HG03097 (cell line): ENCODE measurements around the gene CRISPLD2.
"Not testable (repeated sequence)": the region's sequence is repeated elsewhere in the genome, so short reads cannot be mapped to it uniquely, and the experiment has no call there.

Source experiments
- ATAC-seq: cut with Tn5 transposase; IDR thresholded peaks from one replicate; pipeline ENCODE4 v1.9.1; 2021; ENCODE audit not compliant: unreplicated experiment, low FRiP score

Gene CRISPLD2

GRCh38 chr16:84839054-84839453 is 19.3 kb downstream of the CRISPLD2 start:
- no peak for ATAC-seq

DNA sequence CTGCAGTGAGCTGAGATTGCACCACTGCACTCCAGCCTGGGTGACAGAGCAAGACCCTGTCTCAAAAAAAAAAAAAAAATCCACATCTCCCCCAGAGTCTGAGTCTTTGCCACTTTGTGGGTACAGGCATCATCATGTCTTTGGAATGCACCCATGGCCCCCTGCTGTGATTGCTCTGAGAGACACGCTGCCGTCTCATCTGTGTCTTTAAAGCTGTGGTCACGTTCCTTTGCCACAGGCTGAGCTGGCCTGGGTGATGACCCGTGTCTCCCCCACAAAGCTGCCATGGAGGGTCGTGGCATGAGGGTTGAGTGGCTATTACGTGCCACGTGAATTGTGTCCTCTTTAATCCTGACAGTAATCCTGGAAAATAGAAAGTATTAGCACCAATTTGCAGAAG is 20.2 kb downstream of the CRISPLD2 start:
- ATAC-seq: no peak

DNA sequence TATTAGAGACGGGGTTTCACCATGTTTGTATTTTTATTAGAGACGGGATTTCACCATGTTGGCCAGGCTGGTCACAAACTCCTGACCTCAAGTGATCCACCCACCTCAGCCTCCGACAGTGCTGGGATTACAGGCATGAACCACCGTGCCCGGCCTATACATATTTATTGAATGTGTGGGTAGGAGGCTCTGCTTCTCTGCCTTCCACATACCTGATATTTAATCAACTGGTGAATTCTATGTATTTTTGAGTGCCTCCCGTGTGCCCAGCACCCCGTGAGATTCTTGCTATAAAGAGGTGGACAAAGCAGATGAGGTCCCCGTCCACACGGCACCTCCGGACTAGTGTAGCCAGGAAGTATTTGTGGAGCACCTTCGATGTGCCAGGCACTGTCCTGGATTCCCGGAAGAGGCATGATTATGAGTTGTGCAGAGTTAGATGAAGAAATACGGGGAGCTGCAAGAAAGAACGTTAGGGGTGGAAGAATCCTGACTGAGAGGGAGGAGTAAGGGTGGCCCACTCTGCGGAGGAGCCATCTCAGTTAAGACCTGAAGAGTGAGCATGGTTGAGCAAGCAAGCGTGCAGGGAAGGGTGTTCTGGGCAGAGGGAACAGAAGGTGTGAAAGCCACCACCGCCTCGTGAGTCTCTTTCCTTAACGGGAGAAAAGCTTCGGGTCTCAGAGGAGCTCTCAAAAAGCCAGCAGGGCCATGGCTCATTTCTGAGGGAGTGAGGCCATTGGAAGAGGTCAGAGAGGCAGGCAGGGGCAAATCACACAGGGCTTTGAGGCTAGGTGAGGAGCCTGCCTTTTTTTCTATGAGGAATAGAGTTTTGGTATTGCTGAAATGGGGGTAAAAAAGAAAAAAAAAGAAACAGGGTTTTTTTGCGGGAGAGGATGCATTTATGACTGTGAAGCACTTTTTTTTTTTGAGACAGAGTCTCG is 21.2 kb downstream of the CRISPLD2 start:
- ATAC-seq: no peak

DNA sequence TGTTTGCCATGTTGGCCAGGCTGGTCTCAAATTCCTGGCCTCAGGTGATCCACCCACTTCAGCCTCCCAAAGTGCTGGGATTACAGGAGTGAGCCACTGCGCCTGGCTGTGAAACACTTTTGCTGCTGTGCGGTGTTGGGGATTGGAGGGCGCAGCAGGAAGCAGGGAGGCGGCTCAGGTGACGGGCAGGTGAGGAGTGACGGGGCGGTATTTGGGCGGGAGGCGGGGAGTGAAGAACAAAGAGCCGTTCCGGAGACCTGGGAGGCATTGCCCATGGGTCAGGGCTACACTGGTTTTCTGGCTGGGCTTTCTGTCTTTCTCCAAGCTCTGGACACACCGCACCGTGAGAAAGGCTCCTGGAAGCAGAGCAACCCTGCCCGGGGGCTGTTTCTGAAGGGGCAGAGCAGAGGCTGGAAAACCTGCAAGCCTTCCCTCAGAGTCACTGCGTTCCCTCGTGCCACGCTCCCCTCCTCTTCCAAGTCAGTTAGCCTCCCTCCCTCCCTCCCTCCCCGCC is 22.1 kb downstream of the CRISPLD2 start:
- no peak for ATAC-seq

DNA sequence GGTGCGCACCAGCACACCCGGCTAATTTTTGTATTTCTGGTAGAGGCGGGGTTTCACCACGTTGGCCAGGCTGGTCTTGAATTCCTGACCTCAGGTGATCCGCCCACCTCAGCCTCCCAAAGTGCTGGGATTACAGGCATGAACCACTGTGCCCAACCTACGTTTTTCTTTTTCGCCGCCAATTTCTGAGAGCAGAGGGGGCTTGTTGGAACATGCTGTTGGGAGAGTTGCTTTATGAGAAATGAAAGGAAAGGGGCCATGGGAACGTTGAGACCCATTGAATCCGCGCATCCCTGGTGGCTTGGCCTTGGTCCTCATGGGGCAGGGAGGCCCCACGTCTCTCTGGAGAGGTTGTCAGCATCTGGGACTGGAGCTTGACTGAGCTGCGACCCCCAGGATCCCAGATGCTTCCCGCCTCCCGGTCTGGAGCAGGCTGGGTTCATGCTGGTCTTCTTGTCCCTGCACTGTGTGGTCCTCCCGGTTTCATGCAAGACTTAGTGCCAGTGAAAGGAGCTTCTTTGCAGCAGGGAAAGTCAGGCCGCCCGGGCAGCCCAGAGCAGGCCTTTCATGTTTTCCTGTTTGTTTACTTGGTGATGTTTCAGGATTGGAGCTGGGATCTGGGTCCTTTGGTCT is 22.8 kb downstream of the CRISPLD2 start:
- no peak for ATAC-seq

DNA sequence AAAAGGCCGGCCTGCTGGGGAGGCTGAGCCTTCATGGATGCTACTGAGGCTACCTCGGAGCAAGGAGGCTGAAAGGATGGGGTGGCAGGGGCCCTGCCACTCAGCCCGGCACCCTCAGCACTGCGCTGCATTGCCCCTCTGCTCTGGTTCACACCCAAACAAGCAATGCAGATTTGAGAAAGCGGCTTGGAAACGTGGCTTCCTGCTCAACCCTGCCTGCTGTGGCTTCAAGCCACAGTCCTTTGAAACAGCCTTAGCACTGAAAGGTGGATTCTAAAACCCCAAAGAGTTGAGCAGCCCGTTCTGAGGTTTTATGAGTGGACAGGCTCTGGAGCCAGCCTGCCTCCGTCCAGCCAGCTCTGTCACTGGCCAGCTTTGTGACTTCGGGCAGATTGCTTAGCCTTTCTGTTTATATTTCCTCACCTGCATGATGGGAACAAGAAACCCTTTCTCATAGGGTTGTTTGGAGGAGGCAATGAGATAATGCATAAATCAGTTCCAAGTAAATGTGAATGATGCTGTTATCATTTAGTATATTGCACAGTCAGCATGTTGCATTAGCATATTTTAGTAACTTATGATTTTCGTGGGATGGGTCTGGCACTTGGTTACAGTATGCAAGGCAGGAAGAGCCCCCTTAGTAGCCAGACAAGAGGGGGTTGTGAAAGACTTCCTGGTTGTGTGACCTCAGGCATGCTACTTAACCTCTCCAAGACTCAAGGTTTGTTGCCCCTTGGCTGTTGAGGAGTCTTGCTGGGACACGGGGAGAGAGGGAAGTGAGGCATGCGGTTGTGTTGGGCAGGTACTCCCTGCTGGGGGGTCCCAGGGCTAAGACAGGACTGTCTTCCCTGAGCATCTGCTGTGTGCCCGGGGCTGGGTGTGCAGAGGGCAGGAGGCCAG is 23.6 kb downstream of the CRISPLD2 start:
- no peak for ATAC-seq

DNA sequence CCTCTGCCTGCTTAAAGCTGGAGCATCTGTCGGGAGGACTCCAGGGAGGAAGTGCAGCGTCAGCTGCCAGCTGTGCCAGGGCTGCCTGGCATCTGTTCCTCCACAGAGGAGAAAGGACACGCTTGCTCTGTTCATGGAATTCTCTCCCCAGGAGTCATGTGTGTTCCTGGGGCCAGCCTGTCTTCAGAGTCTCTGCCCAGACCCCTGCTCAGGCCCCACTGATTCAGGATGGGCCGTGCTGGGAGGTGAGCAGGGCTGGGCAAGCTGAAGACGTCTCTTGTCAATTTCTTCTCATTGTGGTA is 24.2 kb downstream of the CRISPLD2 start:
- ATAC-seq: no peak

DNA sequence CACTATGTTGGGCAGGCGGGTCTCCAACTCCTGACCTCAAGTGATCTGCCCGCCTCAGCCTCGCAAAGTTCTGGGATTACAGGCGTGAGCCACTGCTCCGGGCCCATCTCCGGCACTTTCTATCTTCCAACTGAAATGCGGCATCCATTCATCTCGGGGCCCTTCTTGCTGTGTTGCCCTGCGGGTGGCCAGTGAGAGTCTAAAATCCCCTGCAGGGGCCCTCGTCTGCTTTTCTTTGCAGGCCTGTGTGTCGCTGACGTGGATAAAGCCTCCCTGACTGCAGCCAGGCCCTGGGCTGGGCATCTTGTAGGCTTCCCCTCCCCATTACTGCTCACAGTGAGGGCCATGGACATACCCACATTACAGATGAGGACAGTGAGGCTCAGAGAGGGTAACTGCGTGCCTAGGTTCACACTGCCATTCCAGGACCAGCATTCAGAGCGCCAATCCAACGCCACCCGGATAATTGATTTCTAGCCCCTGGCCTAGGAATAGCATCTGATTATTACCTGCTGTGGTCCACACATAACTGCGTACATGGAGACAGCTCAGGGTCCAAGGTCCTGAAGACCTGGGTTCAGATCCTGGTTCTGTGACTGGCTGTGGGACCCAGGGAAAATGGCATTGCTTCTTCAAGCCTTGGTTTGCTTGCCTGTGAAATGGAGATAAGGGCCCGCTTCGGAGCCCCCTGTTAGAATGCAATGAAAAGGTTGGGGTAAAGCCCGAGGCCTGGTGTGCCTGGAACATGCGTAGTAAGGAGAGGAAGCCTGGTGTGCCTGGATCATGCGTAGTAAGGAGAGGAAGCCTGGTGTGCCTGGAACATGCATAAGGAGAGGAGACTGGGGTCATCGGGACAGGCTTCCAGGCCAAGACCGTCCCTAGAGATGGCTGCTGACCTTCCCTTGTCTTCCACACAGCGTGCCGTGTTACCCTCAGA is 25.0 kb downstream of the CRISPLD2 start:
- ATAC-seq: no peak

DNA sequence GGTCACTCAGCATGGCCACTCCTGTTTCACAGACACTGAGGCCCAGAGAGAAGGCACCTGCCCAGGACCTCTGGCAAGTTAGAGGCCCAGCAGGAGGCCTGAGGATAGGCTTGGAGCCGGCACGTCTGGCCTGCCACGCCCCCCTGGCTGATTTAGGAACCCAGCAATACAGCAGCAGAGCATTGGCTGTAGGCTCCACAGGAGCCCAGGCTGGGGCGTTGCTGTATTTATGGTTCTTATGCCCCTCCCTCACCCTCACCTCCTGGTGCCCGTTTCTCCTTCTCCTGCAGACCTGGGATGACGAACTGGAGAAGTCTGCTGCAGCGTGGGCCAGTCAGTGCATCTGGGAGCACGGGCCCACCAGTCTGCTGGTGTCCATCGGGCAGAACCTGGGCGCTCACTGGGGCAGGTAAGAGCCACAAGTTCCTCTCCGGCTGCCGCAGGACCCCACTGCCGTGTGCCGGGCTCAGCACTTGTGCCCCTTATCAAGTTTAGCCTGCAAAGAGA is 25.8 kb downstream of the CRISPLD2 start:
- no peak for ATAC-seq

DNA sequence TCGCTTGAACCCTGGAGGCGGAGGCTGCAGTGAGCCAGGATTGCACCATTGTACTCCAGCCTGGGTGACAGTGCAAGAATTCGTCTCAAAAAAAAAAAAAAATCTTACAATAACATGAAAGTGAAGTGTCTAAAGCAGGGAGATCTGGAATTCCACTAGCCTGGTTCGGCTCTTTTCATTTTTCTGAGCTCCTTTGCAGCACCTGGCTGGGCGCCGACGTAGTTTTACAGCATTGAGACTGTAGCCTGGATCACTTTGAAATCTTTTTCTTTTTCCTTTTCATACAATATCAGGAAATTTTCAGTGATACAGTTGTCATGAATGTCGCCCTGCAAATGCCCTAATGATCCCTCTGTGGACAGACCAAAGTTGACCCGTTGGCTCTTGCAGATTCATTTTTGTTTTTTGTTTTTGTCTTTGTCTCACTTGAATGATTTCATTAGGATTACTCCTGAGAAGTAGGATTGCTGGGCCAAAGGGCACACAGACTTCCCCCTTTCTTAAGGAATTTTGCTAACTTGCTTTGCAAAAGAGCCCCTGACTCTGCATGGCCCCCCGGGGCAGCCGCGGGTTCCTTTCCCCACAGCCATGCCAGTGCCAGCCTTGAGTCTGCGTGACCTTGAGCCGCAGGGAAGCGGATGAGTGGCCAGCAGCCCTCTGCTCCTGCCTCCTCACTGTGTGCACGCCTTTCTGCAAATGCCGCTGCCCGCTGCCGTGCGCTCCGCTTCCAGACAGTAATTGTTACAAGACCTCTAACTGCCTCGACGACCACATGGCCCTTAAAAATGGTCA is 28.0 kb downstream of the CRISPLD2 start:
- ATAC-seq: no peak

- no peak for ATAC-seq
Measured at GRCh38 chr16:84848986-84849634, 29.3 kb downstream of the CRISPLD2 start.

DNA sequence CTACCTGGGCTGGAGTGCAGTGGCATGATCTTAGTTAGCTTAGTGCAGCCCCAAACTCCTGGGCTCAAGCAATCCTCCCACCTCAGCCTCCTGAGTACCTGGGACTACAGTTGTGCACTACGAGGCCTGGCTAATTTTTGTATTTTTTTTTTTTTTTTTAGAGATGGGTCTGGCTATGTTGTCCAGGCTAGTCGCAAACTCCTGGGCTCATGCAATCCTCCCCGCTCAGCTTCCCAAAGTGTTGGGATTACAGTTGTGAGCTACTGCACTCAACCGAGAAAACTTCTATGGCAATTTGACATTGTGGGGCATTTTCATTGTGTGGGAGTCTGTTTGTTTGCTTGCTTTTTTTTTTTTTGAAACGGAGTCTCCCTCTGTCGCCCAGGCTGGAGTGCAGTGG is 30.0 kb downstream of the CRISPLD2 start:
- no peak for ATAC-seq

DNA sequence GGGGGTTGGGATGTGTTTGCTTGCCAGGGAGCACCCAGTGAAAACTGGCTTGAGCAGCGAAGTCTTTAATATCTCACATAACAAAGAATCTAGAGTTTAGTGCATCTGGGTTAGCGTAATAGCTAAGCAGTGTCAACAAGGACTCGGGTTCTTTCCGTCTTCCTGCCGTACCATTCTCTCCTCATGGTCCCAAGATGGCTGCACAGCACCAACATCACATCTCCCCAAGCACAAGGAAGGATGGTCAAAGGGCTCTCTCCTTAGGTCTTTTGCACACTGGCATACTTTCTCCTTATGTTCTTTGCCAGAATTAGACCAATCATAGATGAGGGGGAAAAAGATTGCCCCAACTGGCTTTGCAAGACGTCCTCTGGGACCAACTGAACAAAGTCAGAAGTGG is 30.9 kb downstream of the CRISPLD2 start:
- ATAC-seq: no peak

- ATAC-seq: no peak
Measured at GRCh38 chr16:84851192-84852127, 31.7 kb downstream of the CRISPLD2 start.

DNA sequence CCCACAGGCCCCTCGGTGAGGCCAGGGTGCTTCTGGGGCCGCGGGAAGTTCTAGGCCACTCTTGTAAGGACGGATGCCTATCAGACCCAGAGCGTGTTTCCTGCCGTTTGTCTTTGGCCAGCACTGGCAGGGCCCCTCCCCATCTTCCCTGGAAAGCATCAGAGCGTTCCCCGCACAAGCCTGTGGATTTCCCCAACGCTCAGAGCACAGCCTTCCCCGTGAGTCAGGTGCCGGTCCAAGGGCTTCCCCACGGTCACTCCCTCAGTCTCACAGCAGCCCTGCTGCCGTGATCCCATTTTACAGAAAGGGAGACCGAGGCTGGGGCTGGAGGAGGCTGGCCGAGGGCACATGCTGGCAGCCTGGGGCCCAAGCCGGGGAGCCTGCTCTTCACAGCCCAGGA is 33.7 kb downstream of the CRISPLD2 start:
- ATAC-seq: no peak

GRCh38 chr16:84854759-84855158 is 35.0 kb downstream of the CRISPLD2 start:
- ATAC-seq: no peak

- not testable (repeated sequence) for ATAC-seq
Measured at GRCh38 chr16:84855435-84856202, 35.8 kb downstream of the CRISPLD2 start.
